Stimulated activated CD4-positive, alpha-beta T cell treated with anti-CD3 and anti-CD28 coated beads, Interleukin-15, amount 100 ng/mL, for 24 hours (primary cell): ENCODE results near the gene IGSF9.
A peak's percentile ranks its signal among the peaks of the same experiment; 100 is the strongest.

ENCODE experiments used
- DNase-seq: peaks from one replicate; pipeline ENCODE4 v3.0.0-alpha.2; 2020

The IGSF9 gene, protein sequence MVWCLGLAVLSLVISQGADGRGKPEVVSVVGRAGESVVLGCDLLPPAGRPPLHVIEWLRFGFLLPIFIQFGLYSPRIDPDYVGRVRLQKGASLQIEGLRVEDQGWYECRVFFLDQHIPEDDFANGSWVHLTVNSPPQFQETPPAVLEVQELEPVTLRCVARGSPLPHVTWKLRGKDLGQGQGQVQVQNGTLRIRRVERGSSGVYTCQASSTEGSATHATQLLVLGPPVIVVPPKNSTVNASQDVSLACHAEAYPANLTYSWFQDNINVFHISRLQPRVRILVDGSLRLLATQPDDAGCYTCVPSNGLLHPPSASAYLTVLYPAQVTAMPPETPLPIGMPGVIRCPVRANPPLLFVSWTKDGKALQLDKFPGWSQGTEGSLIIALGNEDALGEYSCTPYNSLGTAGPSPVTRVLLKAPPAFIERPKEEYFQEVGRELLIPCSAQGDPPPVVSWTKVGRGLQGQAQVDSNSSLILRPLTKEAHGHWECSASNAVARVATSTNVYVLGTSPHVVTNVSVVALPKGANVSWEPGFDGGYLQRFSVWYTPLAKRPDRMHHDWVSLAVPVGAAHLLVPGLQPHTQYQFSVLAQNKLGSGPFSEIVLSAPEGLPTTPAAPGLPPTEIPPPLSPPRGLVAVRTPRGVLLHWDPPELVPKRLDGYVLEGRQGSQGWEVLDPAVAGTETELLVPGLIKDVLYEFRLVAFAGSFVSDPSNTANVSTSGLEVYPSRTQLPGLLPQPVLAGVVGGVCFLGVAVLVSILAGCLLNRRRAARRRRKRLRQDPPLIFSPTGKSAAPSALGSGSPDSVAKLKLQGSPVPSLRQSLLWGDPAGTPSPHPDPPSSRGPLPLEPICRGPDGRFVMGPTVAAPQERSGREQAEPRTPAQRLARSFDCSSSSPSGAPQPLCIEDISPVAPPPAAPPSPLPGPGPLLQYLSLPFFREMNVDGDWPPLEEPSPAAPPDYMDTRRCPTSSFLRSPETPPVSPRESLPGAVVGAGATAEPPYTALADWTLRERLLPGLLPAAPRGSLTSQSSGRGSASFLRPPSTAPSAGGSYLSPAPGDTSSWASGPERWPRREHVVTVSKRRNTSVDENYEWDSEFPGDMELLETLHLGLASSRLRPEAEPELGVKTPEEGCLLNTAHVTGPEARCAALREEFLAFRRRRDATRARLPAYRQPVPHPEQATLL

DNA sequence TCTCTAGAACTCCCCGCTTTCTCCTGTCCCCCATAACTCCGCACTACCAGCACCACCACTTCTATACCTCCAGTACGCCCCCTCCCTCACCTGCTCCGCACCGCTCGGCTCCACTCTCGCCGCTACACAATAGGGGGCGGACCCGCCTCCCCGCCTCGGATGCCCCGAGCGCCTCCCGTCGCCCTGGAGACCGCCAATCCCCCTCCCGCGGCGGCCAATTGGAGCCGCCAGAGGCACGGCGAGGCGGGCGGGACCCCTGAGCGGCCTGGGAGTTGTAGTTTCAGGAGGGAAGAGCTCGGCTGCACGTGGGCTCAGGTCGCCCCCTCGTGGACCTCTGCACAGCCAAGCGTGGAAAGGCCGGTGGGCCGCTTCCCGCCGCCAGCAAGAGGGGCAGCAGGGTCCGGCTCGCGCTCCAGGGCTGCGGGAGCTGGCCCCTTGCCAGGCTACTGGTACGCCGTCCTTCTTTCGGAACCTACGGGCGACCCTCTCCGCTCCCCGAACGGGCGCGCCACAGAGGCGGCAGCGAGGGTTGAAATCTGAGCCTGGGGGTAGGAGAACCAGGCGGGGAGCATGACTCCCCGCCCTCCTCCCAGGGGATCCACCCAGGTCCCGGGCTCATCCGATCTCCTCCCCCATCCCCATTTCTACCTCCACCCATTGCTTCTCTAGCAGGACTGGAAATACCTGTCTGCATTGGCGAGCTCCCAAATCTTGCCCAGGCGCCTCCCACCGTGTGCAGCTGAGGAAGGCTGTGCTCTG lies at the start of gene IGSF9:
Gene IGSF9 (minus strand): TSS at position 131 of the 759 bp plus-strand sequence. CDS start 2,159 bp downstream, outside the sequence.
- DNase-seq: peak; percentile 82

- DNase-seq: no peak
These were observed 49.5 kb upstream of the IGSF9 start for GRCh38 chr1:159994896-159995295.

GRCh38 chr1:159993911-159994310 lies 48.5 kb upstream of the IGSF9 start:
- no peak for DNase-seq

DNA sequence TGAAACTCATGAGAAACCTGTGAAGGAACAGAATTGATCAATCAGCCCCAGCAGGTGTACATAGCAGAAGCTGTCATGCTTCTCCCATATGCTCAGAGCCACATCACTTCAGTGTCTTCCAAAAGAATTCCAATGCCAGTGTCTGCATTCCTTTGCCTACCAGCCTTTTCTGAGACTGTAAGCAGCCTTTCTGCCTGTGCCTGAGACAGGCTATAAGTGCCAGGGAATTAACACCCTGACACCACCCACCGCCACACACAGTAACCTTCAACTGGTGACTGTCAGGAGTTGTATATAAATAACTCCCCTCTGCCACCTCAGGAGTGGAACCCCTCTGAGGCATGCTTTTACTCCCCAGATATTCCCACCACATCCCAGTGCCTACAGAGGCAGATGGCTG lies 46.7 kb upstream of the IGSF9 start:
- DNase-seq: no peak

- peak; percentile 8 for DNase-seq
These were observed 46.1 kb upstream of the IGSF9 start for GRCh38 chr1:159991513-159991912.

DNA sequence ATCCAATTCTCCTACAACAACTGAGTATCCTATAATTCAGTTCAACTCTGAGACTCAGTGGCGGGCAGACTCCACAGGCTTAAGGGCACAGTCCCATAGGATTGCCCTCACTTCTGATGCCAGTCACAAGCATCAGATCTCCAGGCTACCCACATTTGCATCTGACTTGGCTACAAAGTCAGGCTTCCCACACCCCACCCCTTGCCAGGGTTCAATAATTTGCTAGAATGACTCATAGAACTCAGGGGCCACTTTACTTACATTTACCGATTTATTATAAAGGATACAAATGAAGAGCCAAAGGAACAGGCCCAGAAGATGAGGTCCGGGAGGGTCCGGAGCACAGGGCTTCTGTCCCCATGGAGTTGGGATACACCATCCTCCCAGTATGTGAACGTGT lies 44.6 kb upstream of the IGSF9 start:
- no peak for DNase-seq

DNA sequence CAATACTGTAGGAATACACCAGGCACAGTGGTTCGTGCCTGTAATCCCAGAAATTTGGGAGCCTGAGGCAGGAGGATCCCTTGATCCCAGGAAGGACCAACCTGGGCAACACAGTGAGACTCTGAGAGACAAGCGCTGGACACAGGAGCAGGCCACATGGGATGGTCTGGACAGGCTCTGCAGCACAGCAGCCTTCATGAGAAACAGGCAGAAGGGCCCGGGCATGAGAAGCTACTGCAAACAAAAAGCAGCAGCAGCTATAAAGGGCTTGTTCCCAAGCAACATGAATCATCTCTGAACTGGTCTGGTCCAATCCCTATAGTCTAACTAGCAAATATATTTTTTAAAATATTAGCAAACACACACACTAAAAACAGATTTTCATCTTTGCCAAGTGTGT lies 44.2 kb upstream of the IGSF9 start:
- no peak for DNase-seq

GRCh38 chr1:159988006-159988405 lies 42.6 kb upstream of the IGSF9 start:
- DNase-seq: no peak

- DNase-seq: no peak
These were observed 41.8 kb upstream of the IGSF9 start for GRCh38 chr1:159987186-159987585.

GRCh38 chr1:159986531-159986930 lies 41.1 kb upstream of the IGSF9 start:
- DNase-seq: no peak

DNA sequence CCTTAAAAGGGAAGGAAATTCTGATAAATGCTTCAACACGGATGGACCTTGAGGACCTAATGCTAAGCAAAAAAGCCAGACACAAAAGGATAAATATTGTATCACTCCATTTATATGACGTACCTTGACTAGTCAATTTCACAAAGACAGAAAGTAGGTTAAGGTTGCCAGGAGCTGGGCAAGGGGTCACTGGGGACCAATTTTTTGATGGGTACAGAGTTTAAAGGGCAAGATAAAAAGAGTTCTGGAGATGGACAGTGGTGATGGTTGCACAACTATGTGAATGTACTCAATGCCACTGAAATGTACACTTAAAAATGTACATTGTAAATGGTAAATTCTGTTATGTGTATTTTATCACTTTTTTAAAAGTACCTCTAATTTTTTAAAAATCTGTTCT lies 40.7 kb upstream of the IGSF9 start:
- no peak for DNase-seq

GRCh38 chr1:159985473-159985872 lies 40.1 kb upstream of the IGSF9 start:
- no peak for DNase-seq

DNA sequence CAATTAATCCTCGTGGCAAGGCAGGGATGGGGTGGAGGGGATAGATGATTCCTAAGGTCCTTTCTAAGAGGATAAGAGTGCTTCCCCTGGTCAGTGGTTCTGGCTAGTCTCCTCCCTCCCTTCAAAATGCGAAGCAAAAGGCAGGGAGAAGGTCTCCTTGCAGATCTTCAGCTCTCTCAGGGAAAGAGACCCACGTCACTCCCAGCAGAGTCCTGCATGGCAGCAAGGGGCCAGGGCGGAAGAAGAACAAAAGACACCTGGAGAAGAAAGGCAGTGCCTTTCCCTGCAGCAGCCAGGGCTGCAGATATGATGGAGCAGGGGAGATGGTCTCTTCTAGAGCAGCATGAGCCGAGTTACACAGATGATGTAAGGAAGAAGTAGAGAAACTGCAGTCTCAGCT lies 38.3 kb upstream of the IGSF9 start:
- no peak for DNase-seq

DNA sequence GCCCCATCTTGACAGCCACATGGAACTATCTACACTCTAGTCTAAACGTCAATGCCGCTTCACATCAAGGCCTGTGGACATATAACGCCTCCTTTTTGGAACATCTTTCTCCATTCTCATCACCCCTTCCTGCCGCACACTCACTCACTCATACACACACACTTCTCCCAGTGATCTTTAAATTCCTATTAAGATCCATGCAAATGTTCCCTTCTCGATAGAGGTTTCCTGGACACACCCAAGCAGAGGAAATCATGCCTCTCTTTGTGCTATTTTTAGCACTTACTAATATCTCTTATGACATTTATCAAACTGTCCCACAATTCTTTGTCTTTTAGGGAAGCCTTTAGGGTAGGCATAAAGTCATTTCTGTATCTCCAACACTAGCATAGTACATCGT lies 36.9 kb upstream of the IGSF9 start:
- no peak for DNase-seq

DNA sequence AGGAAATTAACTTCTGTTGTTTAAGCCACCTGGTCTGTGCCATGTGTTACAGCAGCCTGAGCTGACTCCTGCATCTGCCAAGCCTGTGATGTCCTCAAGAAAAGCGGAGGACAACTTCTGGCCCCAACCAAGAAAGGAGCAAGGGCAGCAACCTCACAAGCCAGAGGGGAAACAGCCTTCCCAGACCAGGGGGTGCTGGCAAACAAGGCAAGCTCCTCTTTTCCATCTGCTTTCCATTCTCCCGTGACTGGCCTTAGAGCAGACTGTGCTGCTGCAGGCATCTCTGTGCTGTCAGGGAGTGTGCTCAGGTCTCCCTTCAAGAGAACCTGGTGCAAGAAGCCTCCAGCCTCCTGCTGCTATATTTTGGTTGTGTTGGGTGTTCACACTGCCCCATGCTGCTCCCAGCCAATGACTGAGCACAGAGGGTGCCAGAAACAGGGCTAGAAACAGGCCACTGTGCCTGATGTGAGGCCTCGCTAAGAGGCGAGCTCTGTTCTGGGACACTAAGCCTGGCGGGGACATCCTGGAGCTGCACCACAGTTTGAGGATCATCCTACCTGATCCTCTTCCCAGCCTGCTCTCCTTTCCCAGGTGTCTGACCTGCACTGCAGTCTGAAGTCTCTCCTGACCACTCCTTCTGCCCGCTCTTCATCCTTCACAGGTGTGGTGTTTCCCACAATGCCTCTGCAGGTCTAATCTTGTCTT lies 36.1 kb upstream of the IGSF9 start:
- no peak for DNase-seq

DNA sequence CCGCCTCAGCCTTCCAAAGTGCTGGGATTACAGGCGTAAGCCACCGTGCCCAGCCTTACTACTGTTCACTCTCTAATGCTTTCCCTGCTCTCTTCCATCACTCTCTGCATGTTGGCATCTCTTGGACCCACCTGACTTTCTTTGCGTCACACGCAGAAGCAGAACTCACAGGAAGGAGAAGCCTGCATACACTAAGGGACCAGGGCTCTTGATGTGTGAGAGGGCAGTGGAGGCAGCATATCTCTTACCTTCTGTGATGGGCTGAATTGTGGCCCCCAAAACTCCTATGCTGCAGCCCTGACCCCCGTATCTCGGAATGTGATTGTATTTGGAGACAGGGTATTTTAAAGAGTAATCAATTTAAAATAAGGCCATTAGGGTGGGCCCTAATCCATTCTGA lies 35.4 kb upstream of the IGSF9 start:
- DNase-seq: no peak

DNA sequence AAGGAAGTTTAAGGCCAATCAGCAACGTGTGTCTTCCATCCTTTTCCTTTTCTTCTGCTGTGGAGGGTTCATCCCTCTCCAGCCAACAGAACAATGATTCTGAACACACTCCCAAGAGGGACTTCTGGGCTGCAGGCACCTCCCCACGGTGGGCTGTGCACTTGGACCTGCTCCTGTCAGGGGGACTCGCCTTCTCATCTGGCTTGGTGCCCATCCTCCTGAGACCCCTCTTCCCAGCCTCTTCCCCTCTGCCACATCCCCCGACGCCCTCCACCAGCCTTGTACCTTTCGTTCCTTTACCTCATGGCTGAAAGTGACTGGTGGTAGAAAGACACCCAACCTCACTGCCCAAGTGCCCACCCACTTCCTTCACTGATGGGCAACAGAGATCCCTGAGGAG lies 34.7 kb upstream of the IGSF9 start:
- DNase-seq: no peak

DNA sequence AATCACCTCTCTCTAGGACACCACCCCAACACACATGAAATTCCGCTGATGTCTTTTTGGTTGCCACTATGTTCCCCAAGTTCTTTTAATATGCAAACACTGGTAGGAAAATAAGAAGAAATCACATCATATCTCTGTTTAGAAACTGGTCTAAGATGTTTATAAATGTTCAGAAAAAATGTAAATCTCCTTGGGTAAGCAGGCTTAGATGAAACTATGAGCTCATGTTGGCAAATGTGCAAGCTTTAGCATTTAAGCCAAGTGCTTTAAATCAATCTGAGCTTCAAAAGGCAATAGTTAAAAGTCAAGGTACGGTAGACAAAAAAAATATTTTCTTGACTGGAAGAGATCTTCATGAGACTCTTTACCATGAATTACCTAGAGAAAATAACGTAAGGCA lies 33.8 kb upstream of the IGSF9 start:
- DNase-seq: no peak

DNA sequence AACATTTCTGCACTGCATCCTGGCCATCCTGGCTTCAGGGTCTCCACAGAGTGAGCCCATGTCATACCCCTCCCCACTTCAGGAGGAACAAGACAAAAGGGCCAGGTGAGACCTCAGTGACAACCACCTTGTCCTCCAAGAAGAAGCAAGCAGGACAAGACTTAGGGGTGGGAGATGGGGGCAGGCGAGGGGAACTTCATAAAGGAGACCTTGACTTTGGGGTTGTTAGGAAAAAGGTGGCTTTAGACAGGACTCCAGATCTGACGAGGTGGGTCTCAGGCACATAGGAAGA lies 32.6 kb upstream of the IGSF9 start:
- DNase-seq: no peak

GRCh38 chr1:159977364-159978106 lies 32.1 kb upstream of the IGSF9 start:
- DNase-seq: no peak

- DNase-seq: no peak
These were observed 29.0 kb upstream of the IGSF9 start for GRCh38 chr1:159974350-159974965.
